ENCODE results near the gene P2RY12.
A peak's percentile ranks its signal among the peaks of the same experiment; 100 is the strongest.

The P2RY12 gene

DNA sequence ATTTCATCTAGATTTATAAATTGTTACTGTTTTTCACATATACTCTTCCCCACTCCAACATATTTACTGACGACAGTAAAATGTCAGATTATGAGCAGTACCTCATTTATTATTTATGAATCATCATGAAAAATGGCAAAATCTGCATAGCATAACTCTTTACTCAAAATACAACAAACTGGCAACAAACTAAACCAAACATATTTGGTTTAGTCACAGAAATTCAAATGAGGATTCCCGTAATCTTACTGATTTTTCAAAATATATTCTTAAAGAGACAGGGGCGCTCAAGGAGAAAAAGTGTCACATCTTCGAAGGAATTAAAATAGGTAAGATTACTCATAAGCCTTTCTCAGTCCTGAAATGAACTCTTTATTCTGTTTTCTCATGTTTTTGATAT is 64.9 kb downstream of the P2RY12 start:
- H3K9me3 ChIP-seq (ENCODE audit: control insufficient read depth, low read length) = peaks cover 8% of the 10 kb centered on the region
- no peaks in the 10 kb centered on the region for H3K27me3 ChIP-seq (replicated peaks; ENCODE audit: control insufficient read depth, insufficient read depth, low read length)
- H3K36me3 ChIP-seq (ENCODE audit: control insufficient read depth, insufficient read depth, low read length, severe bottlenecking) = no peaks in the 10 kb centered on the region
- DNase-seq (ENCODE audit: low read depth) = peak; percentile 40
- H3K4me1 ChIP-seq (ENCODE audit: control insufficient read depth, insufficient read depth, low read length) = peaks cover 36% of the 10 kb centered on the region
- peak overlapping the region; percentile 48 for H3K9ac ChIP-seq (ENCODE audit: low read length)
- peak overlapping the region; percentile 22 for H3K4me3 ChIP-seq (ENCODE audit: low read length)

DNA sequence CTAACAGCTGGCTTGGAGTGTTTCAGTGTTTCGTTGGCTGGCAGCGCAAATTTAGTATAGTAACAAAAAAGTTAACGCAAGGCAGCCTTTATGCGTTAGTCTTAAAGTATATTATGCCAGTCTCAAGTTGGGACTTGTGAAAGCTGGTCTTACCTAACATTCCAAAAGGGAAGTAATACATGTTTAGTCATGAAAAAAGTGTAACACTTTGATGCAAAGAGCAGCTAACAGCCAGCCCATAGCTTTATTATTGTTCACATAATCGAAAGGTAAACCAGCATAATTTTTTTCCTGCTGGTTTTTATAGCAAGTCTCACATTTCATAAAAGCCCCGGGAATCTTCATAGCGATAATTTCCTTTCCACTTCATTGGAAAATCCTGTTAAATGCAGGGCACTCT is 65.6 kb downstream of the P2RY12 start:
- Histone ChIP-seq H3K36me3 (ENCODE audit: control insufficient read depth, insufficient read depth, low read length, severe bottlenecking) (no peaks in the 10 kb centered on the region), H3K4me3 (ENCODE audit: low read length) (no peak overlapping the region), H3K9me3 (ENCODE audit: control insufficient read depth, low read length) (peaks cover 11% of the 10 kb centered on the region), H3K4me1 (ENCODE audit: control insufficient read depth, insufficient read depth, low read length) (peaks cover 36% of the 10 kb centered on the region), H3K27me3 (replicated peaks; ENCODE audit: control insufficient read depth, insufficient read depth, low read length) (no peaks in the 10 kb centered on the region), H3K9ac (ENCODE audit: low read length) (no peak overlapping the region)
- no peak for DNase-seq (ENCODE audit: low read depth)

DNA sequence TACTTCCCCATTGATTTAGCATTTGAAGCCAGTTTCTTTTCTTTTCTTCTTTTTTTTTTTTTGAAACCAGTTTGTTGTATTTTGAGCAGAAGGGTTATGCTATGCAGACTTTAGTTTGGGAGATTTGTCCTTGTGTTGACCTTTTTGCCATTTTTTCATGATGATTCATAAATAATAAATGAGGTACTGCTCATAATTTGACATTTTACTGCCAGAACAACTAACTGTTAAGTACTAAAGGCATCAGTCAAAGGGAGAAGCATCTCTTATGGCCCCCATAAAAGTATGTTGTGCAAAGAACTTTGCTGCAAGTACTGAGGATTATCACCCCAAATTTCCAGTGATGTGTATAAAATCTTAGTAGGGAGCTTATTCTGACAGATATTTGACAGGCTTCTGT is 66.2 kb downstream of the P2RY12 start:
- peak overlapping the region; percentile 40 for H3K9ac ChIP-seq (ENCODE audit: low read length)

DNA sequence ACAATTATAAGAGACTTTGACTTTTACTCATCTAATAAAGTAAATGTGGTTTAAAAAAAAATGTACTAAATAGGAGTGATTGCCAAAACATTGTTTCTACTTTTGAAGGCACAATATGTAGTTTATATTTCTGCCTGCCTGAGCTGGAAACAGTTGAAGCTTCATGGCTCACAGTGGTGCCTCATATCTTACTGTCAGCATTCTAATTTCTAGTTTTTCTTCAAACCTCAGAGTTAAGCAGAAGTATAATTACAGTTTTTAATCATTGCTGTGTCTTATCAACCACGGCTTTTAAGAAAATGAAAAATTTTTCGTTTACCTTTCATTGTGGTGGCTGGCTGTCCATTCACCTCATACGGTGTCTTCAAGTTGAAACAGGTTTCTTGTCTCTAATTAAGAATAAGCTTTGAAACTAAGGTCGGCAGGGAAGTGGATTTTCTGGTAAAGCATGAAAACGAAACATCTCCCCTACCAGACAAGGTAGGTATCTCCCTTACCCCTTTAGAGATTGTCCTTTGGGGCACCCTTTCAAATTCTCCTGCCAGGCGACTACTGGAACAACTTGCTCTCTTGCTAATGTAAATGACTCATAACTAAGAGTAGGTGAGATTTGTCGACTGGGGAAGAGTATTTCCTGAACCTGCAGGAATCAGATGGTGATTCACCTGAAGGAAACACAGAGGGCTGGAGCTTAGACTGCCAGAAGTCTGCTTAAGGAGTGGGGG is 68.1 kb downstream of the P2RY12 start, which contains the start of gene GPR87:
Gene GPR87, minus strand, starts transcription at position 554 of the 725 bp plus-strand sequence. CDS start 16,720 bp downstream, outside the sequence.
- Histone ChIP-seq H3K4me1 (ENCODE audit: control insufficient read depth, insufficient read depth, low read length) (peaks cover 36% of the 10 kb centered on the region), H3K4me3 (ENCODE audit: low read length) (no peak within 1 kb of the TSS), H3K36me3 (ENCODE audit: control insufficient read depth, insufficient read depth, low read length, severe bottlenecking) (no peaks in the 10 kb centered on the region), H3K9ac (ENCODE audit: low read length) (no peak within 1 kb of the TSS), H3K9me3 (ENCODE audit: control insufficient read depth, low read length) (peaks cover 11% of the 10 kb centered on the region), H3K27me3 (replicated peaks; ENCODE audit: control insufficient read depth, insufficient read depth, low read length) (no peaks in the 10 kb centered on the region)
- no peak for DNase-seq (ENCODE audit: low read depth)

More for the DNA sequence above, 66.2 kb downstream of the P2RY12 start:
- H3K4me1 ChIP-seq (ENCODE audit: control insufficient read depth, insufficient read depth, low read length) = peaks cover 36% of the 10 kb centered on the region
- peaks cover 11% of the 10 kb centered on the region for H3K9me3 ChIP-seq (ENCODE audit: control insufficient read depth, low read length)
- no peaks in the 10 kb centered on the region for H3K27me3 ChIP-seq (replicated peaks; ENCODE audit: control insufficient read depth, insufficient read depth, low read length)
- H3K4me3 ChIP-seq (ENCODE audit: low read length) = no peak overlapping the region
- DNase-seq (ENCODE audit: low read depth) = no peak
- H3K36me3 ChIP-seq (ENCODE audit: control insufficient read depth, insufficient read depth, low read length, severe bottlenecking) = no peaks in the 10 kb centered on the region

DNA sequence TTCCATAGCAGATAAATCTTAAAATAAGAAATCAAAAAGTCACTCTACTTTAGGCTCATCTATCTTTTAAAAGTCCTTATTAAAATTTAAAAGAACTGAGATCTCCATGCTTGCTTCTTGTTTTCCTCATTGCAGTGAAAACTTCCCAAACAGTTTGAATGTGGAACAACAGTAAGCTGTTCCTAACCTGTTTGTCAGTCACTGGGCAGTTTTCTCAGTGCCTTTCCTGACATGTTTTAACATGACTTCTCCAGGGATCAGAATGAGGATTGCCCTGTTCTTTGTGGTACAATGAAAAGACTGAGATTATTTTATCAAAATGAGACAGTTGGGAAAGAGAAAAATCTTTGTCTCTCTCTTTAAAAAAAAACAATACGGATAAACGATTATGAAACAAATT is 68.7 kb downstream of the P2RY12 start:
- H3K36me3 ChIP-seq (ENCODE audit: control insufficient read depth, insufficient read depth, low read length, severe bottlenecking) = no peaks in the 10 kb centered on the region
- H3K9me3 ChIP-seq (ENCODE audit: control insufficient read depth, low read length) = peaks cover 11% of the 10 kb centered on the region
- DNase-seq (ENCODE audit: low read depth) = no peak
- H3K4me3 ChIP-seq (ENCODE audit: low read length) = no peak overlapping the region
- H3K27me3 ChIP-seq (replicated peaks; ENCODE audit: control insufficient read depth, insufficient read depth, low read length) = no peaks in the 10 kb centered on the region
- H3K4me1 ChIP-seq (ENCODE audit: control insufficient read depth, insufficient read depth, low read length) = peaks cover 34% of the 10 kb centered on the region
- H3K9ac ChIP-seq (ENCODE audit: low read length) = no peak overlapping the region

DNA sequence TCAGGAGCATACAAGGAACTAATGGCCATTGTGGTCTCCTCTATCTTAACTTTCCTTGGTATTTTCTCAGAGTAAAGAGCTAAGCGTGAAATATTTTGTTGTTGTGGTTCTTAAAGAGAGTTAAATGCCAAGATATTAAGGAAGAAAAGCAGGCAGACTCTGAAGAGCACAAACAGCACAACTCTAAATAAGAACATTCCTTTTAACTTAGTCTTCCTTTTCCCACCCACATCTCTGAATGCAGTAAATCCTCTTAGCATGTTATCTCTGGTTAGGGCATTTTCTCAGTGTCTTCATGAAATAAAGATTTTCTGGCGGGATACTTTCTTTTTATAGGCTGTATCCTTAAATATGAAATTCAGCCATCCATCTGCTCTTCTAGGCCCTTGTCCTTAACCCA is 69.4 kb downstream of the P2RY12 start:
- Histone ChIP-seq H3K4me1 (ENCODE audit: control insufficient read depth, insufficient read depth, low read length) (peaks cover 27% of the 10 kb centered on the region), H3K9me3 (ENCODE audit: control insufficient read depth, low read length) (peaks cover 11% of the 10 kb centered on the region), H3K9ac (ENCODE audit: low read length) (no peak overlapping the region), H3K4me3 (ENCODE audit: low read length) (no peak overlapping the region), H3K27me3 (replicated peaks; ENCODE audit: control insufficient read depth, insufficient read depth, low read length) (no peaks in the 10 kb centered on the region), H3K36me3 (ENCODE audit: control insufficient read depth, insufficient read depth, low read length, severe bottlenecking) (no peaks in the 10 kb centered on the region)
- no peak for DNase-seq (ENCODE audit: low read depth)

DNA sequence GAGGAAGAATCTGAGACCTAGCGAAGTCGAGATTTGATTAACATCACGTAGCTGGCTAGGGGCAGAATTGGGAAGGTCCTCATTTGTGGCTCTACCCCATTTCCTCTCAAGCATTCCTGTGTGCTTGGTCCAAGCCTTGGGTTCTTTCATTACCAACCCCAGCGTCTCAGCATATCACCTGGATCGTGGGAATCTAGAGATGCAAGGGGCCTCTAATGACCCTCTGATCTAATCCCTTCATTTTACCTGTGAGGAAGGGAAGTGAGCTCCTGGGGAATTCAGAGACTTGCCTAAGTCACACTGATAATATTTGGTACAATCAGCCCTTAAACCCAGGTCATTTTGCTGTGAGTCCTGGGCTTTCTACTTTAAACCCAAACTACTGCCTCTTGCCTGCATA is 70.0 kb downstream of the P2RY12 start:
- H3K4me1 ChIP-seq (ENCODE audit: control insufficient read depth, insufficient read depth, low read length) = peaks cover 21% of the 10 kb centered on the region
- no peak for DNase-seq (ENCODE audit: low read depth)
- H3K4me3 ChIP-seq (ENCODE audit: low read length) = no peak overlapping the region

DNA sequence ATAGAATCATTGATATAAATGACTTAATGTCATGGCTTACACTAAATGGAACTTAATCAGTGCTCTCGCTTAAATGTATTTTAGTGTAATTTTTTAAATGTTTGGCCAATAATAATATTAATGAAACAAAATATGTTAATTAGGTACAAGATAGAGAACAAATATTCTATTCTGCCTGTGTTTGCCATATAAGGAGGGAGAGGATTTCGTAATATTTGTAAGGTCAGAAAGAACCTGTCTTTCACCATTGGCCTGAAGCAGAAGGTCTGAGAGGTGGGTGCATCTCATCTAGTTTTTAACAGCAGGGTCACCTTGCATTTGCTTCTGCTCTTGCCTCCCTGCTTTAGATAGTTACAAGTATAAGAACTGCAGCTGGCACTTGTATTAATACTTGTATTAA is 70.4 kb downstream of the P2RY12 start:
- H3K36me3 ChIP-seq (ENCODE audit: control insufficient read depth, insufficient read depth, low read length, severe bottlenecking) = no peaks in the 10 kb centered on the region
- no peak overlapping the region for H3K9ac ChIP-seq (ENCODE audit: low read length)
- H3K27me3 ChIP-seq (replicated peaks; ENCODE audit: control insufficient read depth, insufficient read depth, low read length) = no peaks in the 10 kb centered on the region
- H3K9me3 ChIP-seq (ENCODE audit: control insufficient read depth, low read length) = peaks cover 11% of the 10 kb centered on the region
- no peak for DNase-seq (ENCODE audit: low read depth)
- H3K4me1 ChIP-seq (ENCODE audit: control insufficient read depth, insufficient read depth, low read length) = peaks cover 17% of the 10 kb centered on the region
- no peak overlapping the region for H3K4me3 ChIP-seq (ENCODE audit: low read length)

More for the DNA sequence above, 70.0 kb downstream of the P2RY12 start:
- no peak overlapping the region for H3K9ac ChIP-seq (ENCODE audit: low read length)
- H3K27me3 ChIP-seq (replicated peaks; ENCODE audit: control insufficient read depth, insufficient read depth, low read length) = no peaks in the 10 kb centered on the region
- H3K9me3 ChIP-seq (ENCODE audit: control insufficient read depth, low read length) = peaks cover 11% of the 10 kb centered on the region
- no peaks in the 10 kb centered on the region for H3K36me3 ChIP-seq (ENCODE audit: control insufficient read depth, insufficient read depth, low read length, severe bottlenecking)

DNA sequence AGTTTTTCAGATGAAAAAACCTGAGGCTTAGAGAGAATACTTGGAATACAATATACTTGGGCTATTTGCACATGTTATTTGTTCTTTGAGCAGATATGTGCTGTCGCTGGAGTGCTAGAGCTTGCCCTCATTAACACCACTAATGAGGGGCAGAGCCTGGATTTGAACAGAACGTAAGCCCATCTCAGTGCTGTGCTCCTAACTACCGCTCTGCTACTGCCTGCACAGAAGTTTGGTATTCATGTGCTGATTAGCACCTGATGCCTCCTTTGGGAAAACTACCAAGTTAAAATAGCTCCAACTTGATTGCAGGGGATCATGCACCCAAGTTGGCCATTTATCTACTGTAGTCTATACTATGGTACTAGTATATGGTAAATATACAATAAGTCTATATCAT is 71.6 kb downstream of the P2RY12 start:
- no peak for DNase-seq (ENCODE audit: low read depth)
- Histone ChIP-seq H3K9ac (ENCODE audit: low read length) (no peak overlapping the region), H3K36me3 (ENCODE audit: control insufficient read depth, insufficient read depth, low read length, severe bottlenecking) (no peaks in the 10 kb centered on the region), H3K4me3 (ENCODE audit: low read length) (no peak overlapping the region), H3K4me1 (ENCODE audit: control insufficient read depth, insufficient read depth, low read length) (peaks cover 9% of the 10 kb centered on the region), H3K9me3 (ENCODE audit: control insufficient read depth, low read length) (peaks cover 11% of the 10 kb centered on the region), H3K27me3 (replicated peaks; ENCODE audit: control insufficient read depth, insufficient read depth, low read length) (no peaks in the 10 kb centered on the region)

DNA sequence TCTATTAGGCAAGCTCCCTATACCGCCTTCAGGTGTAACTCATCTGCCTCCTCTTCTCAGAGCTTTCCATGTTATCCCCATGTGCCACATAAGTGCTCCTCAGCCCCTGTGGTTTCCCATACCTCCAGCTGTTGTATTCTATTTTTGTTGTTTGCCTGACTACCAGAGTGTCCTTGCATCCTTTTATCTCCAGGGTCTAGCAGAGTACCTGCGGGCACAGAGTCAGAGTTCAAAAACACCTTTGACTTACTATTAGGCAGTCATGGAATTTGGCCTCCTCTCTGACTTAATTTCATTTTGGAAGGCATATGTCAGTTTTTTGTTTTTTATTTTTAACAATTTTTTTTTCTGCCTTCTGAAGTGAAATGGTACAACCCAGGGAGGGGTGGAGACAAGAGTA is 75.0 kb downstream of the P2RY12 start:
- Histone ChIP-seq H3K4me3 (ENCODE audit: low read length) (no peak overlapping the region), H3K9ac (ENCODE audit: low read length) (no peak overlapping the region), H3K4me1 (ENCODE audit: control insufficient read depth, insufficient read depth, low read length) (peaks cover 28% of the 10 kb centered on the region), H3K9me3 (ENCODE audit: control insufficient read depth, low read length) (peaks cover 2% of the 10 kb centered on the region), H3K36me3 (ENCODE audit: control insufficient read depth, insufficient read depth, low read length, severe bottlenecking) (no peaks in the 10 kb centered on the region), H3K27me3 (replicated peaks; ENCODE audit: control insufficient read depth, insufficient read depth, low read length) (no peaks in the 10 kb centered on the region)
- no peak for DNase-seq (ENCODE audit: low read depth)

DNA sequence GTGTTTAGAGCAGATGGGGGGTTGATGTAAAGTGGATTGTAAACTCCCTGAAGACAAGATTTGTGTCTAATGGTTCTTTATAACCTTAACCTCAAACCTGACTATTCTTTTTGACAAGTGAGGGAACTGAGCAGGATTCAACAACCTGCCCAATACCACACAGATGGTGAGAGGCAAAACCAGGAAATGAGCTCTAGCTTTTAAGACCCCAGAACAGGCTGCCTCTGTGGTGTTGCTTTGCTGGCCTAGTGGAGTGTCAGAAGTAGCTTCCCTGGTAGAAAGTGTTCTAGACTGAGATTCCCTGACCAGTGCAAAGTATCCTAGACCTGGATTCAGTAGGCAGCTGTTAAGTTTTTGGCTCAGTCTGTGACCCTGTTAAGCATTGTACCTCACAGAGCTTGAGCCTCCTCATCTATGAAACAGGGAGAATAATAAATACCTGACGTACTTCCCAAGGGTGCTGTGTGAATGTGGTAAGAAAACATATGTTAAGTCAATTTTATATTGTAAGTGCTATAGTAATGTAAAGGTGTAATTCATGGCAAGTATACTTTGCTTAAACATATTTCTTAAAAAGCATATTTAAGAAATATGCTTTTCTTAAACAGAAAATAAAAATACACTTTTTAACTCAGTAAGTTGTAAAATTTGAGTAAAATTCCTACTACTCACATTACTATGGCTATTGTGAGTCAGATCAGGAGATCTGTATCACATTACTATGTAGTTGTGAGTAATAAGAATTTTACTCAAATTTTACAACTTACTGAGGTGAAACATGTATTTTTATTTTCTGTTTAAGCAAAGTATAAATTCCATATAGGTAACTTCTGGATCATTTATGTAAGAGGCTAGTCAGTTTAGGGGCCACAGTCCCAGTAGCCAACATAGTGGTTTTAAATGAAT is 76.7 kb downstream of the P2RY12 start:
- H3K36me3 ChIP-seq (ENCODE audit: control insufficient read depth, insufficient read depth, low read length, severe bottlenecking) = no peaks in the 10 kb centered on the region
- no peaks in the 10 kb centered on the region for H3K9me3 ChIP-seq (ENCODE audit: control insufficient read depth, low read length)
- peaks cover 34% of the 10 kb centered on the region for H3K4me1 ChIP-seq (ENCODE audit: control insufficient read depth, insufficient read depth, low read length)
- no peak overlapping the region for H3K9ac ChIP-seq (ENCODE audit: low read length)
- no peak overlapping the region for H3K4me3 ChIP-seq (ENCODE audit: low read length)
- DNase-seq (ENCODE audit: low read depth) = peak; percentile 35
- no peaks in the 10 kb centered on the region for H3K27me3 ChIP-seq (replicated peaks; ENCODE audit: control insufficient read depth, insufficient read depth, low read length)

Measured in adipocyte (in vitro differentiated cells).